ENCODE measurements around the gene TOM1.
A peak's percentile ranks its signal among the peaks of the same experiment; 100 is the strongest.
"Not testable (repeated sequence)": the region's sequence is repeated elsewhere in the genome, so short reads cannot be mapped to it uniquely, and the experiment has no call there.

The TOM1 gene

GRCh38 chr22:35348026-35348590 lies 48.4 kb downstream of the TOM1 start:
- no peak for DNase-seq

GRCh38 chr22:35348703-35349102 lies 49.0 kb downstream of the TOM1 start:
- DNase-seq: no peak

GRCh38 chr22:35349368-35349703 lies 49.6 kb downstream of the TOM1 start:
- no peak for DNase-seq

- peak; percentile 44 for DNase-seq
Measured at GRCh38 chr22:35349704-35350538, 50.2 kb downstream of the TOM1 start.

- peak; percentile 80 for DNase-seq
Measured at GRCh38 chr22:35350539-35351503, 51.1 kb downstream of the TOM1 start.

GRCh38 chr22:35352214-35353111 lies 52.8 kb downstream of the TOM1 start:
- DNase-seq: no peak

GRCh38 chr22:35353318-35353717 lies 53.6 kb downstream of the TOM1 start:
- no peak for DNase-seq

- no peak for DNase-seq
Measured at GRCh38 chr22:35354068-35354467, 54.4 kb downstream of the TOM1 start.

- DNase-seq: no peak
Measured at GRCh38 chr22:35357883-35358621, 58.4 kb downstream of the TOM1 start.

- DNase-seq: no peak
Measured at GRCh38 chr22:35359380-35360065, 59.8 kb downstream of the TOM1 start.

GRCh38 chr22:35361001-35361558 lies 61.4 kb downstream of the TOM1 start:
- no peak for DNase-seq

- no peak for DNase-seq
Measured at GRCh38 chr22:35363566-35364086, 63.9 kb downstream of the TOM1 start.

- DNase-seq: not testable (repeated sequence)
Measured at GRCh38 chr22:35364230-35364629, 64.5 kb downstream of the TOM1 start.

- no peak for DNase-seq
Measured at GRCh38 chr22:35367331-35367886, 67.7 kb downstream of the TOM1 start.

GRCh38 chr22:35368386-35368785 lies 68.7 kb downstream of the TOM1 start:
- DNase-seq: no peak

- DNase-seq: no peak
Measured at GRCh38 chr22:35369996-35370395, 70.3 kb downstream of the TOM1 start.

- DNase-seq: no peak
Measured at GRCh38 chr22:35373781-35374180, 74.1 kb downstream of the TOM1 start.

GRCh38 chr22:35375031-35375430 lies 75.3 kb downstream of the TOM1 start:
- DNase-seq: no peak

GRCh38 chr22:35375526-35375925 lies 75.8 kb downstream of the TOM1 start:
- no peak for DNase-seq

Measured in NCI-H1092 (cell line).